DND-41 (cell line): ENCODE results near the gene KRTAP13-4.

Experiments used
- CTCF ChIP-seq: IDR thresholded peaks from 2 replicates; pipeline ENCODE4 v1.5.1; 2012; ENCODE audit warnings: borderline replicate concordance, low read length, moderate library complexity, mild to moderate bottlenecking; ENCODE audit not compliant: poor library complexity, severe bottlenecking; ENCODE audit errors: extremely low read depth
- EZH2 ChIP-seq: IDR thresholded peaks from 3 replicates; pipeline ENCODE4 v1.6.1; 2012; ENCODE audit warnings: borderline replicate concordance, low read depth, mild to moderate bottlenecking, moderate library complexity, low read length, inconsistent platforms; ENCODE audit not compliant: severe bottlenecking

GRCh38 chr21:30439975-30440374 is 10.0 kb downstream of the KRTAP13-4 start, which contains the start of gene KRTAP15-1:
- no peak for TF ChIP-seq CTCF
- TF ChIP-seq EZH2: no peak
